Measurements from ENCODE around the gene LBR. TPM values are rescaled to one million over a fixed set of nuclear protein-coding genes. Genes with fewer than 3 reads are reported as not detected.

The LBR gene
- total RNA-seq, 1 experiment from 2014 or later: 106 TPM

GRCh38 chr1:225412803-225413351 lies 15.0 kb downstream of the LBR start:
- no peak for TF ChIP-seq CTCF (IDR thresholded peaks at IDR 0.05; ENCODE audit: unreplicated experiment)
- ChIA-PET CTCF (interaction anchor here (4.8 kb wide), 1 partner anchor 13 kb away, joined by 31 read pairs; no protein-coding TSS in a partner anchor), POLR2A (interaction anchor here (0.7 to 7.3 kb wide), 4 partner anchors 8 to 42 kb away, joined by 3 to 67 read pairs (median 4); partner anchors contain the start of gene LBR)
- intact Hi-C loops (cut with micrococcal nuclease): no loop called here
- Mint-ChIP-seq H3K27ac (ENCODE audit: low read depth, unreplicated experiment) (no peak overlapping the region), H3K36me3 (ENCODE audit: insufficient read depth, unreplicated experiment) (peaks cover 71% of the 10 kb centered on the region), H3K9me3 (ENCODE audit: unreplicated experiment) (no peaks in the 10 kb centered on the region), H3K27me3 (ENCODE audit: insufficient read depth, unreplicated experiment) (no peaks in the 10 kb centered on the region), H3K4me3 (ENCODE audit: unreplicated experiment) (no peak overlapping the region), H3K4me1 (ENCODE audit: insufficient read depth, unreplicated experiment) (peaks cover 7% of the 10 kb centered on the region)
- BruUV-seq (replicated peaks): no TSS peak
- DNase-seq (ENCODE audit: unreplicated experiment): no peak

- DNase-seq (ENCODE audit: unreplicated experiment): no peak
- intact Hi-C loops (cut with micrococcal nuclease): no loop called here
- H3K27ac Mint-ChIP-seq (ENCODE audit: low read depth, unreplicated experiment): no peak overlapping the region
- peaks cover 7% of the 10 kb centered on the region for H3K4me1 Mint-ChIP-seq (ENCODE audit: insufficient read depth, unreplicated experiment)
- ChIA-PET POLR2A (interaction anchor here (0.6 to 7.3 kb wide), 3 partner anchors 14 to 29 kb away, joined by 3 to 67 read pairs (median 3); partner anchors contain the start of gene LBR), CTCF (interaction anchor here (4.8 kb wide), 1 partner anchor 14 kb away, joined by 31 read pairs; no protein-coding TSS in a partner anchor)
- H3K9me3 Mint-ChIP-seq (ENCODE audit: unreplicated experiment): no peaks in the 10 kb centered on the region
- TF ChIP-seq CTCF (IDR thresholded peaks at IDR 0.05; ENCODE audit: unreplicated experiment): no peak
- peaks cover 69% of the 10 kb centered on the region for H3K36me3 Mint-ChIP-seq (ENCODE audit: insufficient read depth, unreplicated experiment)
- H3K4me3 Mint-ChIP-seq (ENCODE audit: unreplicated experiment): no peak overlapping the region
- BruUV-seq (replicated peaks): no TSS peak
- H3K27me3 Mint-ChIP-seq (ENCODE audit: insufficient read depth, unreplicated experiment): no peaks in the 10 kb centered on the region
Observed at GRCh38 chr1:225412321-225412720, 15.5 kb downstream of the LBR start.

GRCh38 chr1:225410036-225410435 lies 17.8 kb downstream of the LBR start:
- no peak for TF ChIP-seq CTCF (IDR thresholded peaks at IDR 0.05; ENCODE audit: unreplicated experiment)
- no peaks in the 10 kb centered on the region for H3K4me1 Mint-ChIP-seq (ENCODE audit: insufficient read depth, unreplicated experiment)
- no peak for DNase-seq (ENCODE audit: unreplicated experiment)
- H3K27ac Mint-ChIP-seq (ENCODE audit: low read depth, unreplicated experiment): no peak overlapping the region
- intact Hi-C loops (cut with micrococcal nuclease): no loop called here
- H3K27me3 Mint-ChIP-seq (ENCODE audit: insufficient read depth, unreplicated experiment): no peaks in the 10 kb centered on the region
- no TSS peak for BruUV-seq (replicated peaks)
- peaks cover 65% of the 10 kb centered on the region for H3K36me3 Mint-ChIP-seq (ENCODE audit: insufficient read depth, unreplicated experiment)
- no peak overlapping the region for H3K4me3 Mint-ChIP-seq (ENCODE audit: unreplicated experiment)
- no peaks in the 10 kb centered on the region for H3K9me3 Mint-ChIP-seq (ENCODE audit: unreplicated experiment)
- ChIA-PET POLR2A (interaction anchor here (0.6 to 2.4 kb wide), 7 partner anchors 9 to 673 kb away, joined by 3 to 8 read pairs (median 3); partner anchors contain the start of gene LBR), CTCF (interaction anchor here (0.6 to 0.8 kb wide), 2 partner anchors 54 to 92 kb away, joined by 3 read pairs; no protein-coding TSS in a partner anchor)

GRCh38 chr1:225409051-225409450 lies 18.8 kb downstream of the LBR start:
- no peak for DNase-seq (ENCODE audit: unreplicated experiment)
- no TSS peak for BruUV-seq (replicated peaks)
- Mint-ChIP-seq H3K27me3 (ENCODE audit: insufficient read depth, unreplicated experiment) (no peaks in the 10 kb centered on the region), H3K36me3 (ENCODE audit: insufficient read depth, unreplicated experiment) (peaks cover 70% of the 10 kb centered on the region), H3K27ac (ENCODE audit: low read depth, unreplicated experiment) (no peak overlapping the region), H3K4me3 (ENCODE audit: unreplicated experiment) (no peak overlapping the region), H3K4me1 (ENCODE audit: insufficient read depth, unreplicated experiment) (no peaks in the 10 kb centered on the region), H3K9me3 (ENCODE audit: unreplicated experiment) (no peaks in the 10 kb centered on the region)
- TF ChIP-seq CTCF (IDR thresholded peaks at IDR 0.05; ENCODE audit: unreplicated experiment): no peak
- ChIA-PET POLR2A (interaction anchor here (0.8 to 2.4 kb wide), 7 partner anchors 10 to 27 kb away, joined by 3 to 8 read pairs (median 4); partner anchors contain the start of gene LBR), CTCF (interaction anchor here (0.7 to 4.5 kb wide), 4 partner anchors 12 to 452 kb away, joined by 3 to 21 read pairs (median 3); no protein-coding TSS in a partner anchor)
- intact Hi-C loops (cut with micrococcal nuclease): no loop called here

Data from MCF 10A (cell line).